LNCaP clone FGC (cell line): Measurements from ENCODE around the gene RAB6B.

ENCODE experiments used
- DNase-seq: peaks from one replicate; pipeline ENCODE4 v3.0.0-alpha.2; 2011; ENCODE audit warnings: low read depth
- H3K4me3 ChIP-seq: 2 replicates; pipeline ENCODE4 v1.5.1; 2011; ENCODE audit warnings: mild to moderate bottlenecking, low read depth, low read length, control low read depth
- CTCF ChIP-seq: IDR thresholded peaks from 2 replicates; pipeline ENCODE4 v1.5.1; 2012; ENCODE audit warnings: mild to moderate bottlenecking; ENCODE audit not compliant: control insufficient read depth, insufficient read depth; ENCODE audit errors: extremely low read depth

The RAB6B gene

GRCh38 chr3:133882986-133883586, 12.6 kb downstream of the RAB6B start:
- no peak for TF ChIP-seq CTCF
- DNase-seq, result no peak

GRCh38 chr3:133881939-133882825, 13.5 kb downstream of the RAB6B start:
- TF ChIP-seq CTCF, result no peak
- H3K4me3 ChIP-seq, result no peak overlapping the region
- no peak for DNase-seq

More at GRCh38 chr3:133882986-133883586, 12.6 kb downstream of the RAB6B start:
- H3K4me3 ChIP-seq, result no peak overlapping the region

GRCh38 chr3:133881492-133881891, 14.2 kb downstream of the RAB6B start:
- no peak overlapping the region for H3K4me3 ChIP-seq
- TF ChIP-seq CTCF, result no peak
- no peak for DNase-seq

- H3K4me3 ChIP-seq, result no peak overlapping the region
- TF ChIP-seq CTCF, result no peak
- DNase-seq, result no peak
Measured at GRCh38 chr3:133880886-133881455, 14.7 kb downstream of the RAB6B start.

GRCh38 chr3:133880287-133880686, 15.4 kb downstream of the RAB6B start:
- no peak for TF ChIP-seq CTCF
- no peak for DNase-seq
- H3K4me3 ChIP-seq, result no peak overlapping the region

GRCh38 chr3:133878518-133878917, 17.2 kb downstream of the RAB6B start:
- H3K4me3 ChIP-seq, result no peak overlapping the region
- no peak for TF ChIP-seq CTCF
- no peak for DNase-seq
